GM12874 (cell line): Measurements from ENCODE around the gene MACROD2.

ENCODE experiments used
- CTCF ChIP-seq: IDR thresholded peaks from 2 replicates; pipeline ENCODE4 v1.5.1; 2011; ENCODE audit warnings: low read depth, mild to moderate bottlenecking, control low read depth, low read length, moderate library complexity; ENCODE audit not compliant: insufficient read depth

The MACROD2 gene

GRCh38 chr20:15862178-15862577 is 1866.9 kb downstream of the MACROD2 start:
- TF ChIP-seq CTCF: no peak

GRCh38 chr20:15863735-15864134 is 1868.4 kb downstream of the MACROD2 start:
- TF ChIP-seq CTCF: no peak

- TF ChIP-seq CTCF: no peak
Measured at GRCh38 chr20:15865553-15865952, 1870.2 kb downstream of the MACROD2 start.

- no peak for TF ChIP-seq CTCF
Measured at GRCh38 chr20:15866916-15867730, 1871.8 kb downstream of the MACROD2 start.

- TF ChIP-seq CTCF: no peak
Measured at GRCh38 chr20:15867899-15868298, 1872.6 kb downstream of the MACROD2 start.

GRCh38 chr20:15875446-15875845 is 1880.1 kb downstream of the MACROD2 start:
- TF ChIP-seq CTCF: no peak

- TF ChIP-seq CTCF: no peak
Measured at GRCh38 chr20:15882553-15882952, 1887.2 kb downstream of the MACROD2 start.
